Hematopoietic multipotent progenitor cell treated with erythropoietin and hydrocortisone succinate and interleukin-3 and kit ligand, for 4 days (in vitro differentiated cells): Measurements from ENCODE around the gene VCL.

ENCODE experiments used
- DNase-seq: peaks from one replicate; pipeline ENCODE4 v3.0.0-alpha.2; 2015

VCL gene

GRCh38 chr10:74160013-74160412 is 162.1 kb downstream of the VCL start:
- DNase-seq = no peak

GRCh38 chr10:74163319-74164068 is 165.6 kb downstream of the VCL start:
- DNase-seq = no peak

GRCh38 chr10:74164716-74165529 is 167.0 kb downstream of the VCL start:
- DNase-seq = no peak

GRCh38 chr10:74165530-74165901 is 167.6 kb downstream of the VCL start:
- DNase-seq = peak; percentile 66

- no peak for DNase-seq
Observed at GRCh38 chr10:74167443-74167842, 169.5 kb downstream of the VCL start.
